H1 (cell line): ENCODE results near the gene ZFAND3. TPM values are rescaled to one million over a fixed set of nuclear protein-coding genes. Genes with fewer than 3 reads are reported as not detected.

ENCODE experiments used
- CHD1 ChIP-seq: IDR thresholded peaks from 2 replicates; pipeline ENCODE4 v1.6.1; 2012; ENCODE audit warnings: low read depth, low read length, improper control_type of control experiment
- SIN3A ChIP-seq, 2 experiments: IDR thresholded peaks in 1 of 2; conservative IDR thresholded peaks in 1 of 2; 2 replicates each; pipeline ENCODE4 v1.6.1; 2011 to 2012; ENCODE audit warnings: low read length in 2 of 2, improper control_type of control experiment in 1 of 2, low read depth in 1 of 2, mild to moderate bottlenecking in 1 of 2
- SP1 ChIP-seq: IDR thresholded peaks from 2 replicates; pipeline ENCODE4 v1.6.1; 2011; ENCODE audit warnings: low read depth, low read length
- polyA plus RNA-seq, 7 experiments: library from polyadenylated mRNA; depleted of rRNA in 3 of 7; stranded (reverse) in 5 of 7; unstranded in 2 of 7; fragments of >200 nt in 5 of 7; fragments of 200-250 nt in 2 of 7; gene quantifications; 1 replicate in 5 of 7; 2 replicates in 1 of 7; 4 replicates in 1 of 7; pipeline versions ENCODE4 v1.2.1 to v1.2.3, GENCODE V29; 2011 to 2013; ENCODE audit warnings: missing spikeins in 2 of 7, mixed read lengths in 2 of 7
- total RNA-seq: library from RNA; stranded (reverse); fragmentation: NEBNext Ultra II Directional; extraction: Animal tissue kit (Norgen Biotek cat#: 25700); gene quantifications from 2 replicates; pipeline ENCODE4 v1.2.1, GENCODE V29; 2021
- TF ChIP-seq, protein P1 (sequence below): IDR thresholded peaks from 2 replicates; pipeline ENCODE4 v1.6.1; 2012; ENCODE audit warnings: low read length, inconsistent platforms

ZFAND3 gene
- total and polyA plus RNA-seq, 2 of the 8 experiments (the other 6 are each of a cell fraction or from before 2014, with no cell fraction given): 13.0 to 51.3 TPM

DNA sequence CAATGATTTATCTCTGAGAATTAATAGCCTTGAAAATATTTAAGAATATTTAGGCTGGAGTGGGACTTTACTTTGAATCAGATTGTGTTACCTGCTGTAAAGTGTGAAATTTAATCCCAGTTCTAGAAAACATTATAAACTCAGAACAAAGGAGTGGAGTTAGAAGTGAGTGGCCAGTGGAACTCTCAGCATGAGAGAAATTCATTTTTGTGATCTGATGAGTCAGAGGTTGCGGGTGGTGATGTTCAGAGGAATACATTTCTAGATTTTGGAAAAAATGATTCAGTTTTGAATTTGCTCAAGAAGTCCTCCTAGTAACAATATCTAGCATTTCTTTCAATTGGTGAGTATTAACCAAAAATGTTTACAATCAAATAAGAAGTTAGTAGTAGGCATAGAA, 167.5 kb downstream of the ZFAND3 start (continued):
- TF ChIP-seq, protein P1, sequence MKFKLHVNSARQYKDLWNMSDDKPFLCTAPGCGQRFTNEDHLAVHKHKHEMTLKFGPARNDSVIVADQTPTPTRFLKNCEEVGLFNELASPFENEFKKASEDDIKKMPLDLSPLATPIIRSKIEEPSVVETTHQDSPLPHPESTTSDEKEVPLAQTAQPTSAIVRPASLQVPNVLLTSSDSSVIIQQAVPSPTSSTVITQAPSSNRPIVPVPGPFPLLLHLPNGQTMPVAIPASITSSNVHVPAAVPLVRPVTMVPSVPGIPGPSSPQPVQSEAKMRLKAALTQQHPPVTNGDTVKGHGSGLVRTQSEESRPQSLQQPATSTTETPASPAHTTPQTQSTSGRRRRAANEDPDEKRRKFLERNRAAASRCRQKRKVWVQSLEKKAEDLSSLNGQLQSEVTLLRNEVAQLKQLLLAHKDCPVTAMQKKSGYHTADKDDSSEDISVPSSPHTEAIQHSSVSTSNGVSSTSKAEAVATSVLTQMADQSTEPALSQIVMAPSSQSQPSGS: no peak
- TF ChIP-seq SP1: no peak
- no peak for TF ChIP-seq CHD1
- no peak for TF ChIP-seq SIN3A (conservative IDR thresholded peaks at IDR 0.05 in 1 of 2, IDR thresholded peaks at IDR 0.05 in 1 of 2; ENCODE audit: low read depth in 1 of 2, low read length in 2 of 2)
